GM21529 (cell line): ENCODE measurements around the gene TUBB3.
"Not testable (repeated sequence)": the region's sequence is repeated elsewhere in the genome, so short reads cannot be mapped to it uniquely, and the experiment has no call there.

Experiments used
- ATAC-seq: cut with Tn5 transposase; IDR thresholded peaks from one replicate; pipeline ENCODE4 v1.9.1; 2021; ENCODE audit not compliant: unreplicated experiment

TUBB3 gene

DNA sequence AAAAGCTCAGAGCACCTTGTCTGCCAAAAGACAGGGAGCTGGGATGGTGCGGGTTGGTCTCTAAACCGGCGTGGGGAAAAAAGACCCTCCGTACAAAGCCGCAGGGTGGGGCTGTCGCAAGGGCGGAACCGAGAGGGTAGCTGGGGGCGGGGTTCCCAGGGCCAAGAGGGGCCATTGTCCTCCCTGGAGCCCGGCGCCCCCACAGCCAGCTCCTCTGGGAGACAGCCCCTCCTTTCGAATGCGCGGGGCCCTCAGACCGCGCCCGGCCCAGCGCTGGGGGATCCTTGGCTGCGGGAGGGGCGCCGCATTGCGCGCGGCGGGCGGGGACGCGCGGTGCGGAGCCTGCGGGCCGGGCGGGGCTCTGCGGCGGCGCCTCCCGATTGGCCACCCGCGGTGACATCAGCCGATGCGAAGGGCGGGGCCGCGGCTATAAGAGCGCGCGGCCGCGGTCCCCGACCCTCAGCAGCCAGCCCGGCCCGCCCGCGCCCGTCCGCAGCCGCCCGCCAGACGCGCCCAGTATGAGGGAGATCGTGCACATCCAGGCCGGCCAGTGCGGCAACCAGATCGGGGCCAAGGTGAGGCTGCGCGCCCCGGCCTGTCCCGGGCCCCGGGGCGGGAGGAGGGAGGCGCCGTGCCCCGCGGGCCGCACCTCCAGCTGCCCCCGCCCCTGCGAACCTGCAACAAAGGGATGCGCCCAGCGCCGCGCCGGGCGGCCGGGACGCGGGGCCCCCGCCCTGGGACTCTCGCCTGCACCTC is at the start of gene TUBB3:
TUBB3 (plus strand) TSS at position 459 of the 756 bp plus-strand sequence; CDS start at position 519, 60 bp downstream.
- no peak for ATAC-seq

GRCh38 chr16:89873972-89874689 is 49.0 kb upstream of the TUBB3 start:
- ATAC-seq = peak; percentile 57

DNA sequence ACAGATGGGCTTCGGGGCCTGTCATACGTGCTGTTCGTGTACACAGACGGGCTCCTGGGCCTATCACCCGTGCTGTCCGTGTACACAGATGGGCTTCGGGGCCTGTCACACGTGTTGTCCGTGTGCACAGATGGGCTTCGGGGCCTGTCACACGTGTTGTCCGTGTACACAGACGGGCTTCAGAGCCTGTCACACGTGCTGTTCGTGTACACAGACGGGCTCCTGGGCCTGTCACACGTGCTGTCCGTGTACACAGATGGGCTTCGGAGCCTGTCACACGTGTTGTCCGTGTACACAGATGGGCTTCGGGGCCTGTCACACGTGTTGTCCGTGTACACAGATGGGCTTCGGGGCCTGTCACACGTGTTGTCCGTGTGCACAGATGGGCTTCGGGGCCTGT is 44.0 kb upstream of the TUBB3 start:
- ATAC-seq = not testable (repeated sequence)

GRCh38 chr16:89880477-89881367 is 42.4 kb upstream of the TUBB3 start:
- ATAC-seq = no peak

DNA sequence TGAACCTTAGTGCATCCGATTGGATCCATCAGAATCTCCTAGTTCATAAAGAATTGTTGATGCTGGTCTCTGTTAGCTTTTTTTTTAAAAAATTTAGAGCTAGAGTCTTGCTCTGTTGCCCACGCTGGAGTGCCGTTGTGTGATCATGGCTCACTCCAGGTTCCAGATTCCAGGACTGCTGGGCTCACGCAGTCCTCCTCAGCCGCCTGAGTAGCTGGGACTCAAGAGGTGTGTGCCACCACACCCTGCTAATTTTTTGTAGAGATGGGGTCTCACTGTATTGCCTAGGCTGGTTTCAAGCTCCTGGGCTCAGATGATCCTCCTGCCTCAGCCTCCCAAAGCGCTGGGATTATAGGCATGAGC is 41.8 kb upstream of the TUBB3 start:
- ATAC-seq = no peak

DNA sequence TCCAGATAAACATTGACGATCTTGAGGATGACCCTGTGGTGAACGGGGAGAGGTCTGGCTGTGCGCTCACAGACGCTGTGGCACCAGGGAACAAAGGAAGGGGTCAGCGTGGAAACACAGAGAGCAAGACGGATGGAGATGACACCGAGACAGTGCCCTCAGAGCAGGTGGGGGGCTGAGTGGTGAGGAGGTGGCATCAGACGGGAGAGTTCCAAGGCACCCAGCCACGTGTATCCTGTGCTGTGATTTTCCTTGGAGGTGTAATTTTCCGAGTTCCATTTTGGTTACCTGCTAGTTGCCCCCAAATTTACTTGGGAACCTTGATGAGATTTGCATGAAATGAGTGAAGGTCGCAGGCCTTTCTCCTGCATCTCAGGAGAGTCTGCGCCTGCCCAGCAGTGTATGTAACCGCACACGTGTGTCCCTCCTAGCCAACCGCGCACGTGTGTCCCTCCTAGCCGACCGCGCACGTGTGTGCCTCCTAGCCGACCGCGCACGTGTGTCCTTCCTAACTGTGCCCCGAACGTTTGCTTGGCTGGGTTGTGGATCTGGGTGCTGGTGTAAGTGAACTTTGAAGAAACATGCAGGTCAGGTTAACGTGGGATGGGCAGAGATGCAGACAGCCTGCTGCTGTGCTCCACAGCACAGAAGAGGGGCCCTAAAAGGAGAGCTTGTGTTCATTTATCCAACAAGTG is 39.6 kb upstream of the TUBB3 start:
- ATAC-seq = no peak

DNA sequence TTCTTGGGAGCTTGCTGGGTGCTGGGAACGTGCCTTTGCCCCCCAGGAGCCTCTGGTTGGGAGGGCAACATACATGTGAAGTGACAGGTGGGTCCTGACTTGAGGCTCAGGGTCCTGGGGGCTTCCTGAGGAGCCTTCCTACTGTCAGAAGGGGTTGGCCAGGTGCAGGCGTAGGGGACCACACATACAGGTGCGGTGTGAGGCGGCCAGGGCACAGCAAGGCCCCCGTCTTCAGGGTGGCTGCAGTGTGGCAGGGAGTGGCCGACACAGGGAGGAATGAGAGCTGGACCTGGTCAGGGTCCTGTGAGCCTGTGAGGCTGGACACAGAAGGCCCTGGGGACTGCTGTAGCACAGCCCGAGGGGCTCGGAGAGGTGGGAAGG is 39.1 kb upstream of the TUBB3 start:
- no peak for ATAC-seq

DNA sequence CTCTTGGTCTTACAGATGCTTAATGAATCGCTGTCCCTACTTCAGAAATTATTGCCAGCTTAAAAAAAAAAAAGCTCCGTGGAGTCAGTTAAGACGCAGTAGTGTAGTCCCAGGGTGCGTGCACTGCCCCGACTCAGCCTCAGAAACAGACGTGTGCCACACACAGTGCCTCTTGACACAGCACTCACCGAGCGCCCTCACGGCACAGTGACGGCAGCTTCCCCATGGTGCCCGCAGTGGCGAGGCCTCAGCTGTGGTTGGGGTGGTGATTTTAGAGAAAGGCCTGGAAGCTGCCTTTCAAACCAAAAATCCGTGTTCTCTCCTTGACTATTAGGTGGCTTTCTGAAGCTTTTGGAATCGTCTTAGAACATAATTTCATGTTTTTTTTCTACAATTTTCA is 35.9 kb upstream of the TUBB3 start:
- ATAC-seq = no peak

DNA sequence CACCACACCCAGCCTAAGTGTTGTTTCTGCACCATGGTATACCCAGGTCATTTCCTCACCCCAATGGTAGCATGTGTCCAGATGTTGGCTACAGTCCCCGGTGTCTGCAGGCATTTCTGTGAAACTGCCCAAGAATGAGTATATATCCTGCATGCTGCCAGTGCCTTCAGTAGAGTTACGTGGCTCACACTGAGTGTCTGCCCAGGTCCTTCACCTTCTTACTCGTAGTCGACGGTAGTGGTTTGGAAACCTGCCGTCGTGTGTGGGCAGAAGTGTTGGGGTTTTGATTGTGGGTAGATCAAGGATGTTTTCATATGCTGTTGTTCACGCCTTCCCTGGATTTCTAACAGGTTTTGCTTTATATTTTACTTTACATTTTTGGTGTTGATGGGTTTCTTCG is 32.9 kb upstream of the TUBB3 start:
- no peak for ATAC-seq

DNA sequence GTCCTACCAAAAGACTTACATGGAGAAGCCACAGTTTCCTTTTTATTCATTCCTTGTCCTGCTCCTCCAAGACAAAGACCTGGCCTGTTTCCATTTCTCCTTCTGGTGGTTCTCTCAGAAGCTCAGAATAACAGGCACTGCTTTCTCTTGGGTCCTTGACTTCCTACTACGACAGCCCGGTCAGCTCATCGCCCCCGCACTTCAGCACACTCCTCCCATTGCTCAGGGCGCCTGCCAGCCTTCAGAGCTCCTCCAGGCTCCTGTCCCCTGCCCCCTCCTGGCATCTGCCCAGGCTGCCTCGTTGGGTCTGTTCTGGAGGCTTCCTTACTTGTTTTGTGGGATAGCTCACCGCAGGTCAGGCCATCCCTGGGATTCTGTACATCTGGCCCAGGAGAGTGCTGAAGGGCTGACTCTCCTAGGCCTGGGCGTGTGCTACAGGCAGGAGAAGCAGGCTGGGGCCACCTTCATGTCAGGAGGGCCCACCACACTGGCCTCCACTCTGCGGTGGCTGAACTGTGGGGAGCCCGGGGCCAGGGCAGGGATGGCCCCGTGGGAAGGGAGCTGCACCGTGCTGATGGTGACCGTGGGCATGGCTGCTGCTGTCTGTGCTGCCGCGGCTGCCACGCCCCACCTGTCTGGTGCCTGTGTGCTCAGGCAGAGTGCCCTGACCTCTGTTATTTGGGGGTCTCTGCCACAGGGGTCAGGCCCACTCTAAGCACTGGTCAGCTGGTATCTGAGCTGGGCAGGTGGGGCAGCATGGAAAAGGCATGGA is 32.1 kb upstream of the TUBB3 start:
- no peak for ATAC-seq

GRCh38 chr16:89892055-89892630 is 31.0 kb upstream of the TUBB3 start:
- no peak for ATAC-seq

DNA sequence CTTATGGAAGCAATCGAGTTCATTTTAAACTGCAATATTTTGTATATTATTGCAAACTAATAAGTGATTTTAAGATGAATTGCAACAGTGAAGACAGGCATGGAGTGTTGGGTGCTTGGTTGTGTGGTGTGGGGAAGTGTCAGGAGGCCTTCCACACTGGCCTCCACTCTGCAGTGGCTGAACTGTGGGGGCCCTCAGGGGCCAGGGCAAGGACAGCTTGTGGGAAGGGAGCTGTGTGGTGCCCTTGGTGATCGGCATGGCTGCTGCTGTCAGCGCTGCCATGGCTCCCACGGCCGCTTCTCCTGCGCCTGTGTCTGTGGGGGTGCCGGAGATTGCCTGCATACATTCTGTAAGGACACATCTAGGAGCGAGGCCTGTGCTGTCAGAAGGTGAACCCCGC is 30.5 kb upstream of the TUBB3 start:
- no peak for ATAC-seq

DNA sequence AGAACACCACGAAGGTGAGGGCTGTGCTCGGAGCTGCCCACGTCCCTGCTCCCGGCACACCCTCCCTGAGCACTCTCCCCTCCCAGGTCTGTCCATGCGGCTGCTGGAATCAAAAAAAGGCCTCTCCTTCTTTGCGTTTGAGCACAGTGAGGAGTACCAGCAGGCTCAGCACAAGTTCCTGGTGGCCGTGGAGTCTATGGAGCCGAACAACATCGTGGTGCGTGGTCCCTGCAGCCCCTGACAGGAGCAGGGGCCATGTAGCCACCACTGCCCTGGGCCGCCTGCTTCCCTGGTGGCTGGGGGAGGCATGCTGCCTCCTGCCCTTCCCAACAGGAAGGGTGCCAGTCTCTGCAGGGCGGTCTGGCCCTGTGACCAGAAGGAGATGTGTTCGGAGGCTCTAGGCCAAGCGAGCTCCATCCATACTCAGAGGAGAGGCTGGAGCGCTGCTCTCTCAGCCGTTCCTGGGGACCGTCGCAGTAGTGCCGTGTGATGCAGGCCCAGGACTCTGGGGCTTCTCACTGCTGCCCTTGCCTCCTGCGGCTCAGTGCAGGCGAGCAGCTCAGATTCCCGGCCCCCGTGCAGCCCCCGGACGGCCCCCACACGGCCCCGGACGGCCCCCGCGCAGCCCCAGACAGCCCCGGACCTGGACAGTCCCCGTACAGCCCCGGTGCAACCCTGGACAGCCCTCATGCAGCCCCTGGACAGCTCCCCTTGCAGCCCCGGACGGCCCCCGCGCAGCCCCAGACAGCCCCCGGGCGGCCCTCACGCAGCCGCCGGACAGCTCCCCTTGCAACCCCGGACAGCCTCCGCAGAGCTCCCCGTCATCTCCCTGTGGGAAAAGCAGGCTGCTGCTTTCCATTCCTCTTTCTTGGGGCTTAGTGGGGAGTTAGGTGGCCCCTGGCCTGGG is 29.2 kb upstream of the TUBB3 start:
- ATAC-seq = no peak

DNA sequence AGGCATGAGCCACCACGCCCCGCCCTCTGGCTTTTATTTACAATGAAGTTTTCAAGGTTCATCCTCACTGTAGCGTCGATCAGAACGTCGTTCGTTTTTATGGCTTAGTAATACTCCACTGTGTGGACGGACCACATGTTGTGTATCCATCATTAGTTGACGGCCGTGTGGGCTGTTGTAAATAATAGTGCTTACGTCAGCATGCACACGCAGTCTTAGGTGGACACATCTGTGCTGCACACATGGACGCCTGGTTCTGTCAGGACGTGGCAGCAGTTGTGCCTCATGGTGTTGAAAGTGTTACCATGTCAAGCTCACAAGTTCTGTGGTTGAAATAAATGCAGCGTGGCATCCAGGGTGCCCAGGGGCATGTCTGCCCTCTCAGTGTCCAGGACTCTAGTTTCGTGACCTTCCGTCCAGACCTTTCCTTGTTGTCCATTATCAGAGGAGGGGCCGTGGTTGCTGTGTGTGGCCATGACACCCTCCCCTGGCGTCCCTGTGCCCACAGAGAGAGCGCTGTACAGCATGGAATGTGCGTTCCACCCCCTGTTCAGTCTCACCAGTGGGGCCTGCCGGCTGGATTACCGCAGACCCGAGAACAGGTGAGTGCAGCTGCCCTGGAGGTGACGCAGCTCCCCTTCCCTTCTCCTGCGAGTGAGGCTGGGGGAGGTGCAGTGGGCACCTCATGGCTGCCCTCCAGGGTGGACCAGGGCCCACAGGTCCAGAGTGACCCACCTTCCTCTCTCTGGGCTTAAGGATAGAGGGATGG is 27.5 kb upstream of the TUBB3 start:
- ATAC-seq = no peak

GRCh38 chr16:89897204-89897603 is 25.9 kb upstream of the TUBB3 start:
- no peak for ATAC-seq

- ATAC-seq = no peak
Observed at GRCh38 chr16:89898201-89898967, 24.8 kb upstream of the TUBB3 start.

- no peak for ATAC-seq
Observed at GRCh38 chr16:89899879-89900481, 23.2 kb upstream of the TUBB3 start.
